RWPE1 (cell line): ENCODE data around the gene CDK14.

ENCODE experiments used
- CTCF ChIA-PET: fragments of 350-600 bp; sonication (Branson Sonifier 250); formaldehyde crosslinking; extraction: SDS; loops from one replicate; lab custom pipeline; 2021; lab: Yijun Ruan, JAX
- POLR2A ChIA-PET: fragments of 400-600 bp; formaldehyde crosslinking; extraction: SDS; loops from one replicate; lab custom pipeline; 2020; ENCODE audit warnings: antibody characterized with exemption; ENCODE audit not compliant: low non-redundant PET; lab: Yijun Ruan, JAX
- DNase-seq: peaks from one replicate; pipeline ENCODE4 v3.0.0; 2012; ENCODE audit warnings: low spot score
- H3K27ac ChIP-seq: fragments of 450-650 bp; 2 replicates; pipeline ENCODE4 v1.5.1; 2017
- CTCF ChIP-seq: fragments of 450-650 bp; conservative IDR thresholded peaks from 2 replicates; pipeline ENCODE4 v1.5.1; 2017; ENCODE audit warnings: low read depth, mild to moderate bottlenecking

Gene CDK14

GRCh38 chr7:91140982-91141381, 544.9 kb downstream of the CDK14 start:
- no peak for TF ChIP-seq CTCF
- ChIA-PET POLR2A (no interaction called here), CTCF (no interaction called here)
- no peak overlapping the region for H3K27ac ChIP-seq
- DNase-seq = no peak

- TF ChIP-seq CTCF = no peak
- CTCF ChIA-PET = interaction anchor here (0.6 kb wide), 1 partner anchor 77 kb away, joined by 3 read pairs; no protein-coding TSS in a partner anchor
- no peak overlapping the region for H3K27ac ChIP-seq
- POLR2A ChIA-PET = interaction anchor here (0.6 kb wide), 1 partner anchor 15 kb away, joined by 3 read pairs; no protein-coding TSS in a partner anchor
- no peak for DNase-seq
These were observed 546.6 kb downstream of the CDK14 start for GRCh38 chr7:91142743-91143142.

- no peak for DNase-seq
- ChIA-PET POLR2A (no interaction called here), CTCF (interaction anchor here (0.6 to 0.7 kb wide), 2 partner anchors 21 to 680 kb away, joined by 3 to 5 read pairs; no protein-coding TSS in a partner anchor)
- TF ChIP-seq CTCF = no peak
- no peak overlapping the region for H3K27ac ChIP-seq
These were observed 553.5 kb downstream of the CDK14 start for GRCh38 chr7:91149341-91150246.

GRCh38 chr7:91151916-91152315, 555.8 kb downstream of the CDK14 start:
- CTCF ChIA-PET = interaction anchor here (0.6 kb wide), 1 partner anchor 17 kb away, joined by 3 read pairs; no protein-coding TSS in a partner anchor
- DNase-seq = no peak
- H3K27ac ChIP-seq = no peak overlapping the region
- TF ChIP-seq CTCF = no peak
- POLR2A ChIA-PET = no interaction called here

- no peak for DNase-seq
- ChIA-PET CTCF (no interaction called here), POLR2A (no interaction called here)
- no peak for TF ChIP-seq CTCF
- H3K27ac ChIP-seq = no peak overlapping the region
These were observed 560.4 kb downstream of the CDK14 start for GRCh38 chr7:91156316-91157185.
